HG03280 (cell line): ENCODE measurements around the gene SALL2.

ENCODE experiments used
- ATAC-seq: cut with Tn5 transposase; IDR thresholded peaks from one replicate; pipeline ENCODE4 v1.9.1; 2021; ENCODE audit warnings: mild to moderate bottlenecking, moderate library complexity; ENCODE audit not compliant: unreplicated experiment

The SALL2 gene

GRCh38 chr14:21528381-21529348, 2.5 kb upstream of the SALL2 start:
- no peak for ATAC-seq

- no peak for ATAC-seq
These were observed 1.2 kb upstream of the SALL2 start for GRCh38 chr14:21527318-21527679.

- no peak for ATAC-seq
These were observed 649 bp upstream of the SALL2 start for GRCh38 chr14:21526672-21527317.

DNA sequence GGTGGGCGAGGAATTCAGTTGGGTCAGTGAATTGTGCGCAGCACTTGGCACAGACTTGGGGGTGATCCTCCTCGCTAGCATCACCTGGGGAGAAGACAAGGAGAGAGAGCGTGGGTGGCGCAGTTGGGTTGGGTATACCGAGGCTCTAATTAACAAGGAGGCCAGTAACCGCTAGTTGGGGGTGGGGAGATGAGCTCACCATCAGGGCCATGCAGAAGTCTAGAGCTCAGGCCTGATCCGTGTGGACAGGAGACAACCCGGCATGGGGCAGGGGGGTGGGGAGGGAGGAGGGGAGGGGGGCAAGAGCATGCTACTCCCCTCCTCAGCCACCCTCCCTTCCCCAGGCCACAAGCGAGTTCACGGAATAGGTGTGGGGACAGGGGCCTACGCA, 580 bp downstream of the SALL2 start:
- no peak for ATAC-seq

DNA sequence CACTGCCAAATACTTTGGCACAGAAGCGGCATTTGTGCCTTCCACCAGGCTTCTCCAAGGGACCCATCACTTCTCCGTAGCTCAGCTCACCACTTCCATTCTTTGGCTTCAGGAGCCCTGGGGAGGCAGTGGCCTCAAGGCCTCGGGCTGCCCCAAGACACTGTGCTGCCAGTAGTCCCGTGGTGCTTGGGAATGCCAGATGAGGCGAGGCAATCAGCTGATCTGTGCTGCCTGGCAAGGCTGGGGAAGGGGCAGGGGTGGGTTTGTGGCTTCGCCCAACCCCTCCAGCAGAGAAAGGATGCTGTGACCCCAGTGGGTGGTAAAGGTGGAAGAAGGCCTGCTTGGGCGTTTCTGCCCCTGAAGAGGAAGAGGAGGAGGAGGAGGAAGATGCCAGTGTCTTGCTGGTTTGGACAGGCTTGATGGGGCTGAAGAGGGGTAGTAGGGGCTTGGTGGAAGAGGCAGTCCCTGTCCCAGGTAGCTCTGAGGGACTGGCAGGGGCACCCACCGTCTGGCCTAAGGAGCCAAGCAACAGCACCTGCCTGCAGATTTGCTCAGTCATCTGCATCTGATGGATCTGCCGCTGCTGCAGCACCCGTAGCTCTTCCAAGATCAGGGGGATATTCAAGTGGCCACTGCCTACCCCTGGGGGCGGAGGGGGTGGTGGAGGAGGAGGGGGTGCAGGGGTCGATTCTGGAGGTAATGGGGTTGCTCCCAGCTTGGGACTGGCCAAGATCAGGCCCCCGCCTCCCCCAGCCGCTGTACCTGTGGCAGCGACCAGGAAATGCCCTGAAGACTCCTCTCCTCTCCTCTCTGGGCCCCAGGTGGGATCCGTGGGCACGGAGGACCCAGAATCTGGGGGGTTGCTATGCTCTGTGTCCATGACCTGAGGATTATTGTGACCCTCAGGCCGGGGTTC, 1.3 kb downstream of the SALL2 start:
- ATAC-seq, result no peak

DNA sequence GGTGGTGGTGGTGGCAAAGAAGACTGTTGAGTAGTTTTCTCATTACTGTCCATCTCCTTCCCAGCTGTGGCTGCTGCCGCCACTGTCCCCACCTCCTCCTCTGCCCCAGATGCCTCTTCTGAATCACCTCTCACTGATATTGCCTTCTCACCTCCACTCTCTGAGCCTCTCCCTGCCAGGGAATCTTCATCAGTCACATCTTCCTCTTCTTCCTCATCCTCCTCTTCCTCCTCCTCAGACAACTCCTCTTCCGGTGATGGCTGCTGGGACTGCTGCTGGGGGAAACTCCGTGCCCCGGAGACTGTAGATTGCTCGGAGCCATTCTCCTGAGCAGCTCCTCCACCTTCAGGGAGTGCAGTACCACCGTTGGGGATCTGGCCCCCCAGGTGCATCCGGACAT, 2.9 kb downstream of the SALL2 start:
- ATAC-seq, result no peak

GRCh38 chr14:21521501-21521900, 4.6 kb downstream of the SALL2 start:
- no peak for ATAC-seq

- no peak for ATAC-seq
These were observed 5.4 kb downstream of the SALL2 start for GRCh38 chr14:21520767-21521166.

- ATAC-seq, result no peak
These were observed 7.4 kb downstream of the SALL2 start for GRCh38 chr14:21518725-21519124.

- no peak for ATAC-seq
These were observed 11.8 kb downstream of the SALL2 start for GRCh38 chr14:21514341-21514740.

- ATAC-seq, result peak; percentile 97
These were observed 15.2 kb downstream of the SALL2 start, which contains the start of gene METTL3 for GRCh38 chr14:21510735-21511657. METTL3 (minus strand) TSS chr14:21511340; CDS start chr14:21511223, 117 bp downstream.

DNA sequence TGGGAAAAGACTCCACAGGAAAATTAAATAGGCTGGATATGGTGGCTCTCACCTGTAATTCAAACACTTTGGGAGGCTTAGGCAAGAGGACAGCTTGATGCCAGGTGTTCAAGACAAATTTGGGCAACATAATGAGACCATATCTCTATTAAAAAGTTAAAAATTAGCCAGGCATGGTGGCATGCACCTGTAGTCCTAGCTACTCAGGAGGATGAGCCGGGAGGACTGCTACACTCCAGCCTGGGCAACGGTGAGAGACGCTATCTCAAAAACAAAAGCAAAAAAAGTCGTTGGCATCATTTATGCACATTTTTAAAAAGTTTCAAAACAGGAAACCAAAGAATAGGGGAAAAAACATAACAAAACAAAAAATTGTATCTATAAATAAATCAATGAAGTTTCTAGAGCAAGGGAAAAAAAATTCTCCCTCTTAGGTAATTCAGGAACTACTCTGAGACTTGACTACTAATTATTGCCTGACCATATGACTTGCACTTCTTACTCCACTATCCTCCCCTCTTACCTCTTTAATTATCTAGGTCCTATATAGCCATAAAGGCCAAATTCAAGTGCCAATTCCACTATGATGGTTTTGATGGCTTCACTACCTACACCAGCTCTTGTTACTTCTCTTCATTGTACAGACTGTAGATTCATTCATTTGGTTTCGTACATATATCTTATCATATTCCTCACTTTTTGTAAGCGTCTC, 16.6 kb downstream of the SALL2 start:
- no peak for ATAC-seq

DNA sequence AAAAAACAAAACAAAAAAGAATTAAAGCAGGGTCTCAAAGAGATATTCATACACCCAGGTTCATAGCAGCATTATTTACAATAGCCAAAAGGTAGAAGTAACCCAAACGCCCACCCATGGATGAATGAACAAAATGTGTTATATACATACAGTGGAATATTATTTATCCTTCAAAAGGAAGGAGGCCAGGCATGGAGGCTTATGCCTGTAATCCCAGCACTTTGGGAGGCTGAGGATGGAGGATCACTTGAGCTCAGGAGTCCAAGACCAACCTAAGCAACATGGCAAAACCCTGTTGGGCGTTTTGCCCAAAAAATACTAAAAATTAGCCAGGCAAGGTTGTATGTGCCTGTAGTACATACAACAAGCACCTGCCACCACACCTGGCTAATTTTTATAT, 19.6 kb downstream of the SALL2 start:
- ATAC-seq, result no peak

DNA sequence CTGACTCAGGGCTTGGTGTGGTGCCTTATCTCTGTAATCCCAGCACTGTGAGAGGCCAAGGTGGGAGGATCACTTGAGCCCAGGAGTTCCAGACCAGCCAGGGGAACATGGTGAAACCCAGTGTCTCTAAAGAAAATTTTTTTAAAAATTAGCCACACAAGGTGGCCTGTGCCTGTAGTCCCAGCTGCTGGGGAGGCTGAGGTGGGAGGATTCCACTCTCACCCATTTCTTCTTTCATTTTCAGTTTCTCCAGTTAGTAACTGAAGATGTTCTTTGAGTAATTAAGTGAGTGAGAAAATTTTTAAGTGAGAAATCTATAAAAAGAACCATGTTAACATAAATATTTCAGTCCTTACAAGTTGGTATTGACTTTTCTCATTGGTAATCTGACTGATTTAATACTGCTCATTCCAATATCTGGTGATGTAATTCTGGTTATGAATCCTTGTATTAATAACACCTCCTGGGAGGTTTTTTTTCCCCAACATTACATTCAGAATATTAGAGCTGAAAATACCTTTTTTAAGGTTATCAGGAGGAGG, 21.1 kb downstream of the SALL2 start:
- ATAC-seq, result no peak

DNA sequence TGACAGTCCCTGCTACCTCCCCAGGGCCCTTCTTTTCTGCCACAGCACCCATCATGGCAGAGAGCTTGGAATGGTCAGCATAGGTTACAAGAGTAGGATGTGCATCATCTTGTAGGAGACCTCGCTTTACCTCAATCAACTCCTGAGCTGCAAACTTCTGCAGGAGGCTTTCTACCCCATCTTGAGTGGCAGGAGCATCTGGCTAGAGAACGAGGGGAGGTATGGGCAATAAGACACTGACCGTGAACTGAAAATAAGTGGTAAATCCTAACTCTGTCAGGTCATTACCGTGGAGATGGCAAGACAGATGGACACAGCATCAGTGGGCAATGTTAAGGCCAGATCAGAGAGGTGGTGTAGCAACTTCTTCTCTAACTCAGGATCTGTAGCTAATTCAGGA, 22.8 kb downstream of the SALL2 start:
- ATAC-seq, result no peak

GRCh38 chr14:21501568-21501967, 24.6 kb downstream of the SALL2 start:
- no peak for ATAC-seq

- ATAC-seq, result no peak
These were observed 27.3 kb downstream of the SALL2 start for GRCh38 chr14:21498540-21499526.

DNA sequence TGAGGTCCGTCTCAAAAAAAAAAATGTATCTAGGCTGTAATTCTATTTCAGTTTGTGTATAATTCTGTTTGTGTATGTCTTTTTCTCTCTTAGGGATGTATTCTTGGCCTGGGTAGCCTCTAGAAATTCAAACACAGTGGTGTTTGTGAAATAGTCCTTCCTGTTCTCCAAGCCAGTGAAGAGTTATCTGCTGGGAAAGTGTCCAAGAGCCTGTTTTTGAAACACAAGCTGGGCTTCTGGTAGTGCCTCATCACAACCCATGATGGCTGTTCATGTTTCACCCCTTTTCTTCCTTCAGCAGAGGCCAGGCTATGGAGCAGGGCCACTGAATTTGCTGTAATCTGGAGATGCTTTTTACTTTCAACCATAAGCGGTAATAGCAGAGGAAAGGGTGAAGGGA, 29.7 kb downstream of the SALL2 start:
- ATAC-seq, result no peak
